ENCODE measurements around the gene OPRL1. TPM values are rescaled to one million over a fixed set of nuclear protein-coding genes. Genes with fewer than 3 reads are reported as not detected.

Gene OPRL1
- 2.4 and 3.2 TPM in 2 replicates for total RNA-seq

GRCh38 chr20:64080013-64080812 lies at the start of gene OPRL1:
OPRL1 (plus strand) TSS chr20:64080082; CDS start chr20:64092721, 12,639 bp downstream.

GRCh38 chr20:64035933-64036345 lies 43.9 kb upstream of the OPRL1 start, which contains the start of gene C20orf204:
C20orf204 (plus strand) TSS chr20:64036182; CDS start chr20:64036324, 142 bp downstream.

GRCh38 chr20:64049060-64049877 lies 30.6 kb upstream of the OPRL1 start, which contains the start of gene SOX18:
SOX18 (minus strand) TSS chr20:64049639; CDS start chr20:64049516, 123 bp downstream.

GRCh38 chr20:64062596-64063388 lies 17.1 kb upstream of the OPRL1 start, which contains the start of gene TCEA2:
TCEA2 (plus strand) TSS chr20:64063198; CDS start chr20:64063313, 115 bp downstream.

GRCh38 chr20:64079273-64080012 lies 439 bp upstream of the OPRL1 start, which contains the start of gene RGS19:
RGS19 (minus strand) TSS chr20:64079518; CDS start chr20:64076886, 2,632 bp downstream.

GRCh38 chr20:64083804-64084684 lies 4.2 kb downstream of the OPRL1 start, which contains the start of gene LKAAEAR1:
LKAAEAR1 (minus strand) TSS chr20:64084398; CDS start chr20:64084219, 179 bp downstream.

GRCh38 chr20:64106981-64107735 lies 27.3 kb downstream of the OPRL1 start, which contains the start of gene NPBWR2:
NPBWR2 (minus strand) TSS chr20:64107565; CDS start chr20:64106831, 734 bp downstream.

Small RNAs within 50 kb of the gene (small RNA-seq; reads per million reads assigned to genes)
- gene AL355803.1 (not detected), gene MIR6813 (1.5 reads per million, percentile 35 among the genes with 10 or more reads in this experiment)

Other genes starting within 250 kb of the OPRL1 start
- 0.36 and 0.81 TPM in 2 replicates for gene ZBTB46, start 248.8 kb upstream of the OPRL1 start, total RNA-seq
- gene ABHD16B, start 218.6 kb upstream of the OPRL1 start, total RNA-seq = not detected in 2 replicates
- 96.7 and 106 TPM in 2 replicates for gene TPD52L2, start 214.8 kb upstream of the OPRL1 start, total RNA-seq
- 63.8 and 66.5 TPM in 2 replicates for gene DNAJC5, start 185.0 kb upstream of the OPRL1 start, total RNA-seq
- gene UCKL1, start 123.7 kb upstream of the OPRL1 start, total RNA-seq = 22.4 and 22.8 TPM in 2 replicates
- 18.5 and 23.9 TPM in 2 replicates for gene ZNF512B, start 110.2 kb upstream of the OPRL1 start, total RNA-seq
- gene SAMD10, start 100.4 kb upstream of the OPRL1 start, total RNA-seq = 0.49 TPM in 2 replicates
- gene PRPF6, start 99.0 kb upstream of the OPRL1 start, total RNA-seq = 54.9 and 55.3 TPM in 2 replicates
- gene C20orf204, start 43.9 kb upstream of the OPRL1 start, total RNA-seq = 1.7 and 2.6 TPM in 2 replicates
- gene SOX18, start 30.4 kb upstream of the OPRL1 start, total RNA-seq = 0.16 and 0.24 TPM in 2 replicates
- gene TCEA2, start 16.9 kb upstream of the OPRL1 start, total RNA-seq = 23.3 and 24.0 TPM in 2 replicates
- 12.7 and 14.5 TPM in 2 replicates for gene RGS19, start 564 bp upstream of the OPRL1 start, total RNA-seq
- gene LKAAEAR1, start 4.3 kb downstream of the OPRL1 start, total RNA-seq = not detected in 2 replicates
- gene NPBWR2, start 27.5 kb downstream of the OPRL1 start, total RNA-seq = not detected in 2 replicates
- not detected in 2 replicates for gene MYT1, start 84.4 kb downstream of the OPRL1 start, total RNA-seq
- gene PCMTD2, start 175.7 kb downstream of the OPRL1 start, total RNA-seq = 63.0 and 67.2 TPM in 2 replicates

All from hair follicle dermal papilla cell (primary cell).